HG03196 (cell line): Measurements from ENCODE around the gene CADM1.

Source experiments
- ATAC-seq: cut with Tn5 transposase; IDR thresholded peaks from one replicate; pipeline ENCODE4 v1.9.1; 2021; ENCODE audit not compliant: unreplicated experiment

CADM1 gene

GRCh38 chr11:115452241-115452640, 52.0 kb downstream of the CADM1 start:
- no peak for ATAC-seq

- no peak for ATAC-seq
These were observed 53.7 kb downstream of the CADM1 start for GRCh38 chr11:115450519-115450918.

- no peak for ATAC-seq
These were observed 56.8 kb downstream of the CADM1 start for GRCh38 chr11:115447273-115447864.

- no peak for ATAC-seq
These were observed 58.0 kb downstream of the CADM1 start for GRCh38 chr11:115446214-115446613.

- no peak for ATAC-seq
These were observed 59.7 kb downstream of the CADM1 start for GRCh38 chr11:115444542-115444941.

- ATAC-seq, result no peak
These were observed 64.2 kb downstream of the CADM1 start for GRCh38 chr11:115439969-115440540.

GRCh38 chr11:115439385-115439784, 64.8 kb downstream of the CADM1 start:
- ATAC-seq, result no peak

GRCh38 chr11:115437902-115438575, 66.2 kb downstream of the CADM1 start:
- no peak for ATAC-seq

- no peak for ATAC-seq
These were observed 73.9 kb downstream of the CADM1 start for GRCh38 chr11:115430345-115430744.

- no peak for ATAC-seq
These were observed 75.9 kb downstream of the CADM1 start for GRCh38 chr11:115428306-115428705.

GRCh38 chr11:115425816-115426215, 78.4 kb downstream of the CADM1 start:
- no peak for ATAC-seq

- ATAC-seq, result no peak
These were observed 79.0 kb downstream of the CADM1 start for GRCh38 chr11:115425250-115425649.

- no peak for ATAC-seq
These were observed 80.3 kb downstream of the CADM1 start for GRCh38 chr11:115423728-115424459.

GRCh38 chr11:115421992-115422689, 82.1 kb downstream of the CADM1 start:
- ATAC-seq, result no peak

- no peak for ATAC-seq
These were observed 82.7 kb downstream of the CADM1 start for GRCh38 chr11:115421352-115421991.

- ATAC-seq, result no peak
These were observed 83.7 kb downstream of the CADM1 start for GRCh38 chr11:115420505-115420904.

- ATAC-seq, result no peak
These were observed 85.6 kb downstream of the CADM1 start for GRCh38 chr11:115418626-115419025.

GRCh38 chr11:115418081-115418480, 86.1 kb downstream of the CADM1 start:
- ATAC-seq, result no peak

GRCh38 chr11:115411120-115411519, 93.1 kb downstream of the CADM1 start:
- no peak for ATAC-seq

- ATAC-seq, result no peak
These were observed 94.5 kb downstream of the CADM1 start for GRCh38 chr11:115409691-115410220.
